Pancreas (tissue), 10 donors: Measurements from ENCODE around the gene RAPGEF6. TPM values are rescaled to one million over a fixed set of nuclear protein-coding genes. Genes with fewer than 3 reads are reported as not detected.
A peak's percentile ranks its signal among the peaks of the same experiment; 100 is the strongest.
"Not testable (repeated sequence)": the region's sequence is repeated elsewhere in the genome, so short reads cannot be mapped to it uniquely, and the experiment has no call there.

Experiments
- ATAC-seq, 4 donors: fragments of 200-7000 bp; cut with Tn5 transposase; one replicate each; pipeline versions ENCODE4 v1.8.0 to v1.9.1; 2020; ENCODE audit warnings: mild to moderate bottlenecking in 4 of 4, moderate library complexity in 4 of 4
- DNase-seq, 6 donors: peaks; one replicate each; pipeline ENCODE4 v3.0.0-alpha.2; 2020
- FAIRE-seq: peaks from 2 replicates; lab custom pipeline; 2012; peaks lifted over from hg19 to GRCh38; lab: Jason Lieb, UNC
- H3K27ac ChIP-seq, 4 donors: fragments of 200-600 bp; sonication (generic); 1 replicate in 3 of 4; 2 replicates in 1 of 4; pipeline versions ENCODE4 v1.5.0 to v1.8.0; 2020
- H3K27me3 ChIP-seq, 4 donors: fragments of 200-600 bp; one replicate each; pipeline ENCODE4 v1.8.0; 2021
- H3K36me3 ChIP-seq, 3 donors: fragments of 200-600 bp; sonication (generic) in 1 of 3; one replicate each; pipeline versions ENCODE4 v1.5.0 to v1.8.0; 2020 to 2021
- H3K4me1 ChIP-seq, 3 donors: fragments of 200-600 bp; one replicate each; pipeline ENCODE4 v1.8.0; 2021
- H3K4me3 ChIP-seq, 4 donors: fragments of 200-600 bp; sonication (generic) in 2 of 4; one replicate each; pipeline versions ENCODE4 v1.5.0 to v1.8.0; 2020 to 2021
- H3K9me3 ChIP-seq, 4 donors: fragments of 200-600 bp; one replicate each; pipeline ENCODE4 v1.8.0; 2021
- WGBS, 2 donors: extraction: QIAGEN DNeasy Blood & Tissue Kit; methylation state at CpG; one replicate each; pipeline ENCODE4 v1.1.7; 2013; 5-methylcytosine and 5-hydroxymethylcytosine counted together
- intact Hi-C, 3 donors: fragments of 100-400 bp; cut with DNase I; formaldehyde crosslinking; loops; one replicate each; pipeline versions ENCODE4 v1.11.1 to v1.14.2; 2022
- polyA plus RNA-seq, 2 donors: library from polyadenylated mRNA; stranded (reverse); fragments of 200-250 nt; gene quantifications; one replicate each; pipeline ENCODE4 v1.2.3, GENCODE V29; 2013
- total RNA-seq, 6 donors: library from RNA; stranded (reverse); fragmentation: NEBNext Ultra II Directional in 4 of 6; extraction: Animal tissue kit (Norgen Biotek cat#: 25700) in 4 of 6; gene quantifications; one replicate each; pipeline versions ENCODE4 v1.2.1 to v1.2.4, GENCODE V29; 2021 to 2023
- TF ChIP-seq, protein P1 (sequence below), 4 donors: fragments of 200-600 bp; sonication (generic) in 3 of 4; IDR thresholded peaks; one replicate each; pipeline versions ENCODE4 v1.5.0 to v1.8.0; 2021; ENCODE audit warnings: antibody characterized with exemption in 4 of 4
- donor health status: healthy with polysubstance abuse.
- donor health status: DM: no; HTN: no; CAD: no; lungs with moderate emphysema.
- donor health status: DM: no; HTN: no; CAD: no.
- donor health status: control.
- donor health status: control.
- donor health status: Bipolar disorder and iron deficiency.
- donor health status: DM: yes; HTN: yes; CAD: no.
- donor health status: DM: no; HTN: no; CAD: no.
- donor health status: DM: no; HTN: no; CAD: no.
- donor health status: DM: yes; HTN: yes; CAD: no.

RAPGEF6 gene
- total and polyA plus RNA-seq, 8 donors, result 1.7 to 13.2 (median 6.7) TPM

DNA sequence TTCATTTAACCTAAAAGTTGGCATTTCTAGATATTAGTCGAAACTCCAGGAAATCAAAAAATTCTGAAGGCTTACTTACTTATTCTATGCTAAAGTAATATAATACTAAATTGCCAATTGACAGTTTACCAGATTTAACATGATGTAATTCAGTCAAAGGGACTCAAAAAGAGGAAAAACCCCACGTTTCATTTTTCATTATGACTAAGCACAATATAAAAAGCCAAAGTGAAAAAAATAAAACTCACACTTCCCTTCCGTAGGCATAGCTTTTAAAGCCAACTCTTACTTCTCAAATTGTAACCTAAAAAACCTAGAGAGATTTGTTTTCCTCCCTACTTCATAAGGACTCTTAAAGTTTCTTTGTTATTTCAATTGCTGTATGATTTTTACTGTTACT, 146.6 kb downstream of the RAPGEF6 start:
- Histone ChIP-seq H3K36me3 (peaks cover 0 to 14% (median 0%) of the 10 kb centered on the region in 3 donors), H3K9me3 (no peaks in the 10 kb centered on the region), H3K4me1 (no peaks in the 10 kb centered on the region), H3K4me3 (no peak overlapping the region), H3K27ac (no peak overlapping the region), H3K27me3 (no peaks in the 10 kb centered on the region)
- TF ChIP-seq, protein P1, sequence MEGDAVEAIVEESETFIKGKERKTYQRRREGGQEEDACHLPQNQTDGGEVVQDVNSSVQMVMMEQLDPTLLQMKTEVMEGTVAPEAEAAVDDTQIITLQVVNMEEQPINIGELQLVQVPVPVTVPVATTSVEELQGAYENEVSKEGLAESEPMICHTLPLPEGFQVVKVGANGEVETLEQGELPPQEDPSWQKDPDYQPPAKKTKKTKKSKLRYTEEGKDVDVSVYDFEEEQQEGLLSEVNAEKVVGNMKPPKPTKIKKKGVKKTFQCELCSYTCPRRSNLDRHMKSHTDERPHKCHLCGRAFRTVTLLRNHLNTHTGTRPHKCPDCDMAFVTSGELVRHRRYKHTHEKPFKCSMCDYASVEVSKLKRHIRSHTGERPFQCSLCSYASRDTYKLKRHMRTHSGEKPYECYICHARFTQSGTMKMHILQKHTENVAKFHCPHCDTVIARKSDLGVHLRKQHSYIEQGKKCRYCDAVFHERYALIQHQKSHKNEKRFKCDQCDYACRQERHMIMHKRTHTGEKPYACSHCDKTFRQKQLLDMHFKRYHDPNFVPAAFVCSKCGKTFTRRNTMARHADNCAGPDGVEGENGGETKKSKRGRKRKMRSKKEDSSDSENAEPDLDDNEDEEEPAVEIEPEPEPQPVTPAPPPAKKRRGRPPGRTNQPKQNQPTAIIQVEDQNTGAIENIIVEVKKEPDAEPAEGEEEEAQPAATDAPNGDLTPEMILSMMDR (IDR thresholded peaks at IDR 0.05), result no peak
- ATAC-seq, result no peak
- DNase-seq, result no peak
- no peak for FAIRE-seq
- intact Hi-C loops, result no loop called here
- WGBS, 2 donors, result 89 to 91% methylated on average over 3 of the region's 3 CpGs

DNA sequence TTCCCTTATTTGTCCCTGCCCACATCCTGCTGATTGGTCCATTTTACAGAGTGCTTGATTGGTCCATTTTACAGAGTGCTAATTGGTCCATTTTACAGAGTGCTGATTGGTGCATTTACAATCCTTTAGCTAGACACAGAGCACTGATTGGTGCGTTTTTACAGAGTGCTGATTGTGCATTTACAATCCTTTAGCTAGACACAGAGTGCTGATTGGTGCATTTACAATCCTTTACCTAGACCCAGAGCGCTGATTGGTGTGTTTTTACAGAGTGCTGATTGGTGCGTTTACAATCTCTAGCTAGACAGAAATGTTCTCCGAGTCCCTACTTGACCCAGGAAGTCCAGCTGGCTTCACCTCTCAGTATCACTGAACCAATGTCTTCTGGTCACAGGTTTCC, 147.7 kb downstream of the RAPGEF6 start:
- DNase-seq, ATAC-seq, H3K4me1 ChIP-seq, H3K4me3 ChIP-seq, intact Hi-C loops, H3K27me3 ChIP-seq, FAIRE-seq, H3K9me3 ChIP-seq, H3K27ac ChIP-seq: not testable (repeated sequence)
- 98 to 99% methylated on average over 4 of the region's 4 CpGs for WGBS, 2 donors
- H3K36me3 ChIP-seq, result peaks cover 0 to 14% (median 0%) of the 10 kb centered on the region in 3 donors

DNA sequence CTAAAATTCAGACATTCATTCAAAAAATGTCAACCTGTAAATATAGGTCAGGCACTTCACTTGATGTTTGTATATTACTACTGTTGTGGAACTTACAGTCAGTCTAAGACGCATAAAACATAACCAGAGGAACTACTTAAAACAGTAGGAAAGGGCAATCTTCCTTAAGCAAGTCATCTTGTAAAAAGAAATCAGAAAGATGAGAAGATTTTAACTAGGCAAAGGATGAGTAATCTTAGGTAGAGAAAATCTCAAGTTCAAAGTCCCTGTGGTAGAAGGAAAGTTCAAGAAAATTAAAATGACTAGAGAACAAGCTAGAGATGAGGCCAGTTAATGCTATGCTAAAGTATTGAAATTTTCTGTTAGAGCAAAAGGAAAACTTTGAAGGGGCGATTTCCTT, 152.4 kb downstream of the RAPGEF6 start:
- peaks cover 0 to 8% (median 0%) of the 10 kb centered on the region in 3 donors for H3K36me3 ChIP-seq
- 94 to 97% methylated on average over 2 of the region's 2 CpGs for WGBS, 2 donors
- intact Hi-C loops, result no loop called here
- DNase-seq (no peak), ATAC-seq (no peak), FAIRE-seq (no peak)
- TF ChIP-seq, protein P1 (IDR thresholded peaks at IDR 0.05), result no peak
- H3K9me3 ChIP-seq, result no peaks in the 10 kb centered on the region
- no peaks in the 10 kb centered on the region for H3K4me1 ChIP-seq
- no peaks in the 10 kb centered on the region for H3K27me3 ChIP-seq
- no peak overlapping the region for H3K27ac ChIP-seq
- no peak overlapping the region for H3K4me3 ChIP-seq

DNA sequence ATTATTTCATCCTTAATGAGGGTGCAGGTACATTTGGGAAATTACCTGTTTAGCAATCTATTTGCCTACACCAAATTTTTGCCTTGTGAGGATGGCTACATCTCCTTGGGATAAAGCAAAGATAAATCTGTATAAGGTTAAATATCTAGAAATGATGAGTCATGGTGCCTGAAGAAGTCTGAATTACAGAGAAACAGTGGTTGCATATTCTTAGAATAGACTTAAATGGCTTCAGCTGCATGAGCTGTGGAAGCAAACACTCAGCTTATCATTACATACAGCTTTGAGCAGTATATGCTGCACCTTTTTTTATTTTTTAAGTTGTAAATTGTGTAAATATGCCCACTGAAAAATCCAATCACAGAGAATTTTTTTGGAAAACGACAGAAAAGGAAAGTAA, 153.5 kb downstream of the RAPGEF6 start:
- DNase-seq (no peak), FAIRE-seq (no peak), ATAC-seq (no peak)
- TF ChIP-seq, protein P1 (IDR thresholded peaks at IDR 0.05), result no peak
- WGBS, 2 donors, result 83 to 84% methylated on average over 1 of the region's 1 CpG
- intact Hi-C loops, result no loop called here
- Histone ChIP-seq H3K4me3 (no peak overlapping the region), H3K4me1 (no peaks in the 10 kb centered on the region), H3K27ac (no peak overlapping the region), H3K27me3 (no peaks in the 10 kb centered on the region), H3K9me3 (no peaks in the 10 kb centered on the region), H3K36me3 (no peaks in the 10 kb centered on the region)

DNA sequence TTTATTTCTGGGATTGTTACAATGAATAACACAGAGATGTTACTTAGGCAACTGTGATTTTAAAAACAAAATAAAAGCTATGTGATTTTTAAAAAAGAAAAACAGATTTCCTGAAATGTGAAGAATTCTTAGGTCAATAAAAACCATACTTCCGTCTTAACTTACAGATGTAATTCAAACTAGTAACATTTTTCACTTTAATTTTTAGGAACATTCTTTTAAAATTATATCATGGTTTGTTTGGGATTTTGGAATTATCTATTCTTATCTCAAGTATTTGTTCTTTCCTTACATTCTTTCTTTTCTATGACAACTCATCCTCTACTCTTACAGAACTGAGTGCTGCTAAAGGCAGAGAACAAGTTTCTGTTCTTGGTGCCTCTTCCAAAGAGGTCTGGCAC, 159.5 kb downstream of the RAPGEF6 start:
- Histone ChIP-seq H3K4me1 (no peaks in the 10 kb centered on the region), H3K9me3 (no peaks in the 10 kb centered on the region), H3K27ac (no peak overlapping the region), H3K36me3 (no peaks in the 10 kb centered on the region), H3K27me3 (no peaks in the 10 kb centered on the region), H3K4me3 (no peak overlapping the region)
- ATAC-seq, result no peak
- TF ChIP-seq, protein P1 (IDR thresholded peaks at IDR 0.05), result no peak
- intact Hi-C loops, result no loop called here
- no peak for DNase-seq
- peak; percentile 20 for FAIRE-seq
- WGBS, 2 donors, result 82 to 94% methylated on average over 1 of the region's 1 CpG
